HEK293 (cell line): ENCODE measurements around the gene PAXX.

Experiments
- GFI1B ChIP-seq: fragments of 450-650 bp; formaldehyde crosslinking; IDR thresholded peaks from 2 replicates; pipeline ENCODE4 v1.5.1; 2016; ENCODE audit warnings: missing biosample characterization, missing genetic modification characterization
- HOXC10 ChIP-seq: sonication (generic); formaldehyde crosslinking; IDR thresholded peaks from 2 replicates; pipeline ENCODE4 v1.8.1; 2023; ENCODE audit warnings: mild to moderate bottlenecking, missing genetic modification reagents
- HOXD13 ChIP-seq: sonication (generic); formaldehyde crosslinking; IDR thresholded peaks from 2 replicates; pipeline ENCODE4 v1.8.0; 2022; ENCODE audit warnings: missing genetic modification reagents, borderline replicate concordance
- IKZF3 ChIP-seq: fragments of 450-650 bp; IDR thresholded peaks from 2 replicates; pipeline ENCODE4 v1.5.0; 2018; ENCODE audit warnings: missing biosample characterization, mild to moderate bottlenecking, missing genetic modification characterization, moderate library complexity
- INSM2 ChIP-seq: fragments of 450-650 bp; formaldehyde crosslinking; IDR thresholded peaks from 2 replicates; pipeline ENCODE4 v1.5.1; 2016; ENCODE audit warnings: missing biosample characterization, missing genetic modification characterization
- SETDB1 ChIP-seq: IDR thresholded peaks from one replicate; pipeline ENCODE4 v1.6.1; 2017; ENCODE audit warnings: mild to moderate bottlenecking, low read length, moderate library complexity, mixed read lengths; ENCODE audit not compliant: insufficient read length
- SP2 ChIP-seq: fragments of 450-650 bp; formaldehyde crosslinking; IDR thresholded peaks from 2 replicates; pipeline ENCODE4 v1.5.1; 2016; ENCODE audit warnings: missing biosample characterization, missing genetic modification characterization
- ZBTB17 ChIP-seq: fragments of 450-650 bp; formaldehyde crosslinking; IDR thresholded peaks from 2 replicates; pipeline ENCODE4 v1.5.1; 2016; ENCODE audit warnings: missing biosample characterization, missing genetic modification characterization
- ZNF112 ChIP-seq: fragments of 450-650 bp; formaldehyde crosslinking; IDR thresholded peaks from 2 replicates; pipeline ENCODE4 v1.5.0; 2017; ENCODE audit warnings: missing biosample characterization, missing genetic modification characterization
- ZNF138 ChIP-seq: fragments of 450-650 bp; formaldehyde crosslinking; IDR thresholded peaks from 2 replicates; pipeline ENCODE4 v1.5.1; 2016; ENCODE audit warnings: missing biosample characterization, missing genetic modification characterization, borderline replicate concordance
- ZNF155 ChIP-seq: fragments of 450-650 bp; formaldehyde crosslinking; IDR thresholded peaks from 2 replicates; pipeline ENCODE4 v1.5.1; 2016; ENCODE audit warnings: missing biosample characterization, missing genetic modification characterization
- ZNF169 ChIP-seq: fragments of 450-650 bp; formaldehyde crosslinking; IDR thresholded peaks from 2 replicates; pipeline ENCODE4 v1.5.1; 2016; ENCODE audit warnings: missing biosample characterization, missing genetic modification characterization
- ZNF19 ChIP-seq: fragments of 450-650 bp; formaldehyde crosslinking; IDR thresholded peaks from 2 replicates; pipeline ENCODE4; 2016; ENCODE audit warnings: missing biosample characterization, missing genetic modification characterization, low read depth
- ZNF211 ChIP-seq: fragments of 450-650 bp; formaldehyde crosslinking; IDR thresholded peaks from 2 replicates; pipeline ENCODE4 v1.5.1; 2016; ENCODE audit warnings: low read depth, missing biosample characterization, missing genetic modification characterization
- ZNF214 ChIP-seq: fragments of 450-650 bp; formaldehyde crosslinking; IDR thresholded peaks from 2 replicates; pipeline ENCODE4 v1.5.1; 2017; ENCODE audit warnings: missing biosample characterization, mild to moderate bottlenecking, missing genetic modification characterization, borderline replicate concordance
- ZNF23 ChIP-seq: fragments of 450-650 bp; formaldehyde crosslinking; IDR thresholded peaks from 2 replicates; pipeline ENCODE4 v1.5.1; 2016; ENCODE audit warnings: missing biosample characterization, missing genetic modification characterization, borderline replicate concordance
- ZNF274 ChIP-seq, 2 experiments: fragments of 200-500 bp in 1 of 2; fragments of 450-650 bp in 1 of 2; sonication (Bioruptor generic) in 1 of 2; formaldehyde crosslinking in 1 of 2; IDR thresholded peaks; 2 replicates each; pipeline versions ENCODE4 v1.5.1 to v1.6.1; 2014 to 2016; ENCODE audit warnings: borderline replicate concordance in 1 of 2, inconsistent platforms in 1 of 2, low read length in 1 of 2, missing biosample characterization in 1 of 2, missing genetic modification characterization in 1 of 2
- ZNF280C ChIP-seq: fragments of 450-650 bp; formaldehyde crosslinking; IDR thresholded peaks from 2 replicates; pipeline ENCODE4 v1.5.1; 2016; ENCODE audit warnings: missing biosample characterization, missing genetic modification characterization
- ZNF341 ChIP-seq: fragments of 450-650 bp; formaldehyde crosslinking; IDR thresholded peaks from 2 replicates; pipeline ENCODE4; 2016; ENCODE audit warnings: low read depth, missing biosample characterization, missing genetic modification characterization
- ZNF37A ChIP-seq: fragments of 450-650 bp; IDR thresholded peaks from 2 replicates; pipeline ENCODE4 v1.5.1; 2018; ENCODE audit warnings: missing biosample characterization, missing genetic modification characterization
- ZNF404 ChIP-seq: fragments of 450-650 bp; formaldehyde crosslinking; IDR thresholded peaks from 2 replicates; pipeline ENCODE4 v1.5.1; 2017; ENCODE audit warnings: missing biosample characterization, missing genetic modification characterization
- ZNF416 ChIP-seq: fragments of 450-650 bp; formaldehyde crosslinking; IDR thresholded peaks from 2 replicates; pipeline ENCODE4 v1.5.1; 2016; ENCODE audit warnings: missing biosample characterization, missing genetic modification characterization
- ZNF473 ChIP-seq: fragments of 450-650 bp; formaldehyde crosslinking; IDR thresholded peaks from 2 replicates; pipeline ENCODE4 v1.5.1; 2017; ENCODE audit warnings: missing biosample characterization, missing genetic modification characterization
- ZNF501 ChIP-seq: fragments of 450-650 bp; formaldehyde crosslinking; IDR thresholded peaks from 2 replicates; pipeline ENCODE4 v1.5.1; 2016; ENCODE audit warnings: missing biosample characterization, missing genetic modification characterization
- ZNF544 ChIP-seq: fragments of 450-650 bp; formaldehyde crosslinking; IDR thresholded peaks from 2 replicates; pipeline ENCODE4 v1.5.0; 2017; ENCODE audit warnings: missing biosample characterization, missing genetic modification characterization
- ZNF558 ChIP-seq: fragments of 450-650 bp; formaldehyde crosslinking; IDR thresholded peaks from 2 replicates; pipeline ENCODE4 v1.5.1; 2016; ENCODE audit warnings: missing biosample characterization, missing genetic modification characterization
- ZNF600 ChIP-seq: fragments of 450-650 bp; formaldehyde crosslinking; IDR thresholded peaks from 2 replicates; pipeline ENCODE4 v1.5.1; 2016; ENCODE audit warnings: missing biosample characterization, missing genetic modification characterization
- ZNF610 ChIP-seq: fragments of 450-650 bp; formaldehyde crosslinking; IDR thresholded peaks from 2 replicates; pipeline ENCODE4 v1.5.1; 2016; ENCODE audit warnings: missing biosample characterization, missing genetic modification characterization, borderline replicate concordance
- ZNF624 ChIP-seq: fragments of 450-650 bp; formaldehyde crosslinking; IDR thresholded peaks from 2 replicates; pipeline ENCODE4 v1.5.1; 2017; ENCODE audit warnings: missing biosample characterization, missing genetic modification characterization
- ZNF658 ChIP-seq: fragments of 450-650 bp; formaldehyde crosslinking; IDR thresholded peaks from 2 replicates; pipeline ENCODE4; 2016; ENCODE audit warnings: missing biosample characterization, missing genetic modification characterization
- ZNF830 ChIP-seq: fragments of 450-650 bp; IDR thresholded peaks from 2 replicates; pipeline ENCODE4 v1.5.0; 2018; ENCODE audit warnings: missing biosample characterization, missing genetic modification characterization, low read depth, mild to moderate bottlenecking, moderate library complexity
- TF ChIP-seq, protein P1 (sequence below): fragments of 450-650 bp; formaldehyde crosslinking; IDR thresholded peaks from 2 replicates; pipeline ENCODE4 v1.5.1; 2016; ENCODE audit warnings: missing biosample characterization, missing genetic modification characterization
- TF ChIP-seq, protein P2 (sequence below): fragments of 450-650 bp; formaldehyde crosslinking; IDR thresholded peaks from 2 replicates; pipeline ENCODE4 v1.5.1; 2016; ENCODE audit warnings: missing biosample characterization, missing genetic modification characterization

PAXX gene

DNA sequence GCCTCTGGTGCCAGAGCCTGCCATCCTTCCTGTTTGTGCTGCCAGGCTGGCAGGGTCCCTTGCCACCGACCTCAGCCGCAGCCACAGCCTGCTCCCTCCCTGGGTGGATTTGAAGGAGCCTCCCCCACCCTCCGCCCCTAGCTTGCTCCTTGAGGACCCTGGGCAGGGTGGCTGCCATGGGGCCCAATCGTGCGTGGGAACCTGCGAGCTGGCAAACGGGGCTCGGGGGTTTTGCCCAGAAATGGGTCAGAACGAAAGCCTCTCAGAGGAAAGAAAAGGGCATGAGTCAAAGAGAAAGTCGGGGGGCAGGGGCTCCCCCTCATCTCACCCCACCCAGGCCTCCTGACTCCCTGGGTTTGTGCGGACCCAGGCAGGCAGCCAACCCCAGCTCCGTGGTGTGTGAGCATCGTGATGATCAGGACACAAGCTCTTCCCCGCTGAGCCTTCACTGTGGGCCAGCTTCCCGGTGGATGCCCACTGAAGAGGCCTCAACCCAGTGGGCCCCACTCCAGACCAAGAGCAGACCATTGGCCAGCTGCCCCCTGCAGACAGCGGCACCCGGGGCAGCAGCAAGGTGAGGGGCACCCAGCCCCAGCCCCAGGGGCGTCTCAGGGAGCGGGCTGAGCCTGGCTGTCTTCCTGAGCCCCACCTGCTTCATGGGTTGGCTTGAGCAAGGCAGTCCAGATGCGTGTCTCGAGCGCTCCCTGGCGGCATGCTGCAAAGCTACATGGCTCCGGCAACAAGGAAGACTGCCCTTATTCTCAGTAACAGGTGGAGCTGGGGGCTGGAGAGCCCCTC lies 42.7 kb downstream of the PAXX start (continued):
- TF ChIP-seq ZNF624 (tag by site-specific recombination): no peak
- TF ChIP-seq ZNF830 (tag by site-specific recombination): no peak
- no peak for TF ChIP-seq ZNF274 (IDR thresholded peaks at IDR 0.05; ENCODE audit: low read length)
- no peak for TF ChIP-seq ZNF274 (tag by site-specific recombination; IDR thresholded peaks at IDR 0.05; ENCODE audit: borderline replicate concordance)
- no peak for TF ChIP-seq ZNF610 (tag by site-specific recombination)
- TF ChIP-seq HOXD13 (CRISPR knock-in tag): no peak
- no peak for TF ChIP-seq GFI1B (tag by site-specific recombination)
- no peak for TF ChIP-seq ZNF211 (tag by site-specific recombination)
- TF ChIP-seq ZNF600 (tag by site-specific recombination): peak; percentile 96
- no peak for TF ChIP-seq INSM2
- TF ChIP-seq ZNF155 (tag by site-specific recombination): no peak
- no peak for TF ChIP-seq ZNF214 (tag by site-specific recombination)
- TF ChIP-seq, protein P1, sequence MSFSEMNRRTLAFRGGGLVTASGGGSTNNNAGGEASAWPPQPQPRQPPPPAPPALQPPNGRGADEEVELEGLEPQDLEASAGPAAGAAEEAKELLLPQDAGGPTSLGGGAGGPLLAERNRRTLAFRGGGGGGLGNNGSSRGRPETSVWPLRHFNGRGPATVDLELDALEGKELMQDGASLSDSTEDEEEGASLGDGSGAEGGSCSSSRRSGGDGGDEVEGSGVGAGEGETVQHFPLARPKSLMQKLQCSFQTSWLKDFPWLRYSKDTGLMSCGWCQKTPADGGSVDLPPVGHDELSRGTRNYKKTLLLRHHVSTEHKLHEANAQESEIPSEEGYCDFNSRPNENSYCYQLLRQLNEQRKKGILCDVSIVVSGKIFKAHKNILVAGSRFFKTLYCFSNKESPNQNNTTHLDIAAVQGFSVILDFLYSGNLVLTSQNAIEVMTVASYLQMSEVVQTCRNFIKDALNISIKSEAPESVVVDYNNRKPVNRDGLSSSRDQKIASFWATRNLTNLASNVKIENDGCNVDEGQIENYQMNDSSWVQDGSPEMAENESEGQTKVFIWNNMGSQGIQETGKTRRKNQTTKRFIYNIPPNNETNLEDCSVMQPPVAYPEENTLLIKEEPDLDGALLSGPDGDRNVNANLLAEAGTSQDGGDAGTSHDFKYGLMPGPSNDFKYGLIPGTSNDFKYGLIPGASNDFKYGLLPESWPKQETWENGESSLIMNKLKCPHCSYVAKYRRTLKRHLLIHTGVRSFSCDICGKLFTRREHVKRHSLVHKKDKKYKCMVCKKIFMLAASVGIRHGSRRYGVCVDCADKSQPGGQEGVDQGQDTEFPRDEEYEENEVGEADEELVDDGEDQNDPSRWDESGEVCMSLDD (tag by site-specific recombination): no peak; the same call in 1 of the 2 replicates
- no peak for TF ChIP-seq ZNF280C (tag by site-specific recombination)
- TF ChIP-seq ZNF544: no peak
- TF ChIP-seq ZNF19: no peak
- TF ChIP-seq ZNF416: no peak
- TF ChIP-seq HOXC10: no peak
- TF ChIP-seq ZNF341: no peak
- TF ChIP-seq SP2 (tag by site-specific recombination): no peak; the same call in none of the 2 replicates
- no peak for TF ChIP-seq IKZF3 (tag by site-specific recombination)
- TF ChIP-seq ZNF501 (tag by site-specific recombination): no peak; the same call in 1 of the 2 replicates
- no peak for TF ChIP-seq ZNF23
- TF ChIP-seq ZNF558 (tag by site-specific recombination): no peak
- TF ChIP-seq ZNF658 (tag by site-specific recombination): no peak
- TF ChIP-seq, protein P2, sequence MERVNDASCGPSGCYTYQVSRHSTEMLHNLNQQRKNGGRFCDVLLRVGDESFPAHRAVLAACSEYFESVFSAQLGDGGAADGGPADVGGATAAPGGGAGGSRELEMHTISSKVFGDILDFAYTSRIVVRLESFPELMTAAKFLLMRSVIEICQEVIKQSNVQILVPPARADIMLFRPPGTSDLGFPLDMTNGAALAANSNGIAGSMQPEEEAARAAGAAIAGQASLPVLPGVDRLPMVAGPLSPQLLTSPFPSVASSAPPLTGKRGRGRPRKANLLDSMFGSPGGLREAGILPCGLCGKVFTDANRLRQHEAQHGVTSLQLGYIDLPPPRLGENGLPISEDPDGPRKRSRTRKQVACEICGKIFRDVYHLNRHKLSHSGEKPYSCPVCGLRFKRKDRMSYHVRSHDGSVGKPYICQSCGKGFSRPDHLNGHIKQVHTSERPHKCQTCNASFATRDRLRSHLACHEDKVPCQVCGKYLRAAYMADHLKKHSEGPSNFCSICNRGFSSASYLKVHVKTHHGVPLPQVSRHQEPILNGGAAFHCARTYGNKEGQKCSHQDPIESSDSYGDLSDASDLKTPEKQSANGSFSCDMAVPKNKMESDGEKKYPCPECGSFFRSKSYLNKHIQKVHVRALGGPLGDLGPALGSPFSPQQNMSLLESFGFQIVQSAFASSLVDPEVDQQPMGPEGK (tag by site-specific recombination): peak; percentile 64
- no peak for TF ChIP-seq ZNF37A (tag by site-specific recombination)
- TF ChIP-seq ZNF112 (tag by site-specific recombination): no peak
- no peak for TF ChIP-seq ZNF169 (tag by site-specific recombination)
- no peak for TF ChIP-seq ZNF138
- TF ChIP-seq ZNF404 (tag by site-specific recombination): no peak
- TF ChIP-seq ZNF473 (tag by site-specific recombination): no peak
- no peak for TF ChIP-seq SETDB1
- TF ChIP-seq ZBTB17: peak; percentile 60
